TTC549 (cell line): ENCODE results near the gene CERK.

ENCODE experiments used
- FAIRE-seq: peaks from 2 replicates; lab custom pipeline; 2012; peaks lifted over from hg19 to GRCh38; lab: Jason Lieb, UNC

Gene CERK

DNA sequence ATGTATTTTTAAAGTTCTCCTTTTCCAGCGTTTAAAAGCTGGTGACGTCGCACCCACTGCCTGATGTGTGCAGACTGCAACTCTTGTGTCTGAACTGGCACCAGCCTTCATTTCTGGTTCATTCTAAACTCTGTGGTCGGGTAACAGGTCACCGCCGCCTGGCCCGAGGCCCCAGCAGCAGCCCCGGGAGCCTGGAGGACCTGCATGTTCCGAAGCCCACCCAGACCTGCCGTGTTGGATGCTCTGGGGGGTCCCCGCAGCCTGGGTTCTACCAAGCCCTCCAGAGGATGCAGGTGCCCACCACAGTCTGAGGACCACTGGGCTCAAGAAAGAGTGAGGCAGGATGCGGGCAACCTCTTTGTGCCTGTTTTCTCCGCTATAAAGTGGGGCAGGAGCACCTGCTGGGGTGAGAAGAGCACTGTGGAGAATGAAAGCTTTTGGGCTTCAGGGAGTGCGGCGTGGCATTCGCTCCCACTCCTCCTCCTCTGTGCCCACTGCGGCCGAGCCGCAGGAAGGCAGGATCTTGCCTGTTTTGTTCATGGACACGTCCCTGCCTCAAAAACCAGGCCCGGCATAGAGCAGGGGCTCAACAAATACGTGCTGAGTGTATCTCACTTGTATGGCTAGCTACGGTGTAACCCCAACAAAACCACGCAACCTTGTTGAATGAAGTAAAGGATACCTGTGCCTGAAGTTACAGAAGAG lies 40.1 kb downstream of the CERK start:
- no peak for FAIRE-seq

DNA sequence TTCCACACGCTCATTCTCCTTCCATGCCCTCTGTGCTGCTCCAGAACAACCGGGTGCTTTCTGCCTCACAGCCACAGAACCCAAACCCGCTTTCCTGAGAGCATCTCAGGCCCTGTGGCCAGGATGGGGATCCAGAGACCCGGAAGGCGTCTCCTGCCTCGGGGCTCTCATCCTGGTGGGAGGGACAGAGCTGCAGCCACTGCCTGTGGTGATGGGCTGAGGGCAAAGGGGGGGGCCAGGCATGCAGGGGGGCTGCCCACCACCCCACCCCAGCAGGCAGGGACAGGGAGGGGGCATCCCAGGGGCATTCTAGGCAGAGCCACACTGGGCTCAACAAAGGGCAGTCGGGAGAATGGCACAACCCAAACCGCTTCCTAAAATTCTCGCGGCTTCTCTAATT lies 41.4 kb downstream of the CERK start:
- no peak for FAIRE-seq

DNA sequence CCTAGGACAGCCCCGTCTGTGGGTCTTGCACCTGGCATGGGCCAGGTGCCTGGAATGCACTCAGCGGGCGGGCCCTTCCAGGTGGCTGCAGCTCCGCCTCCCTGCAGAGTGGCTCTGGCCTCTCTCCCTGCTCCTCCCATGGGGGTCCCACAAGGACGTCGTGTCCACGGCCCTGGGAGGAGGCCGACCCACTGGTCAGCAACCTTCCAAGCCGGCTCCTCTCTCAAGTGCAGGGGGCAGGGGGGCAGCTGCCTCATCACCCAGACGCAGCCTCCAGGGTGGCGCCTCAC lies 41.9 kb downstream of the CERK start:
- no peak for FAIRE-seq

DNA sequence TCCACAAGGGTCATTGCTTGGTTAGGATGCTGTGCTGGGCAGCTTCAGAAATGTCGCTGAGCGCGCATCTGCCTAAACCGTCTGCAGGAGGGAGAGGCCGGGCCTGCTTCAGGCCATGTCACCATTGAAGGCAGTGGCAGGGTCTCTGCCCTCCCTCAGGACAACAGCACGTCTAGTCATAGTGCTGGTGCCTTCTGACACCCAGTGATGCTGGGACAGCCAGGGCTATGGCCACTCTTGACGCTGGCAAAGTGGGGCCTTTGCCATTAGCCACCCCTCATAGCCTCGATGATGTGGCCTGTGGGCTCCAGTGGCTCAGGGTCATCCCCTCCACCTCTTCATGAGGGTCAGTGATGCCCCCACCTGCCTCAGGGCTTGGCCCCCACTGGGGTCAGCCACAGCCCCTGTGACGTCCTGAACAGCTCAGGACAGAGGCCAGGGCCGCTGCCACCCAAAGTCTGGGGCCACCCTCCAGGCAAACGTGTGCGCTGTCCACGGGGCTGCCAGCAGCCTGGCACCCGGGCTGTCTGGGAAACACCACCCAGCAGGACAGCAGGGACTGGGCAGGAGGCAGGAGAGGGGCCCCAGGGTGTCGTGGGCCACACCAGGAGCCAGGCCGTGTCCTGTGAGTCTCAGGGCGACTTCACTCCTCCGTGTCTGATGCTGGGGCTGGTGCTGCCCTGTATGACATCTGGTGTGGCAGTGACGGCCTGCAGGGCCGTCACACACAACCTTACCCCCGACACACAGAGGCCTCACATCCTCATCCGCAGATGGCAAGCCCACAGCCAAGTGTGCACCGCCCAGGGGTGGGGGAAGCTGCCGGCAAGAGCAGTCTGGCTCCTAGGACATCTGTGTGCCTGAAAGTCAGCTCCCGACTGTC lies 42.5 kb downstream of the CERK start:
- no peak for FAIRE-seq

DNA sequence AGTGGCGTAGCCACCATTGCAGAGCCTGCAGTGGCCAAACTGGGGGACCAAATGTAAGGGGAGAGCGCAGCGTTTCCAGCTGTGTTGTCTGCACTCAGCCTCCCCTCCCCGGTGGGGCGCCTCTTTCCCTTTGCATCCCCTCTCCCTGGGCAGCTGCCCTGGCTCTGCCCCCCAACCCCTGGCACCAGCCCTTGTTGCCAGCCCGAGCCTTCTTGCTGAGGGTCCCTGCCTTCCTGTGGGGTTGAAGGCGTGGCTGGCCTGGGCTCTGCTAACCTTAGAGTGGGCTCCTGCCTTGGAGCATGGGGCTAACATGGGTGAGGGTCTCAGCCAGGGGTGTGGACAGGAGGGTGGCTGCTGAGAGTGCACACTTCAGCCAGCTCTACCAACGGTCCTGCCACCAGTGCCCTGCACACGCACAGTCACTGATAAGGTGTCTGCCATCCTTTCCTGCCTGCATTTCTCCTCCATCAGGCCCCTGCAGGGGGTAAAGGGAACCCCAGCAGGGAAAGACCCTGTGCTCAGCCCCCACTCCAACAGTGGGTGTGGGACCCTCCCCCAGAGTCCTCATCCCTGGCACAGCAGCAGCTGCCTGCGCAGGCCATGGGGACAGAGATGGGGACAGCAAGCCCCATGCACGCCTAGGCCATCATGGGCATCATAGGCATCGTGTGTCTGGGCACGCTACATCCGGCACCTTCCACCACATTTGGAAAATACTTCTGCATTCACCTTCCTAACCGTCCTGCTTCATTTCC lies 43.5 kb downstream of the CERK start:
- FAIRE-seq = no peak

DNA sequence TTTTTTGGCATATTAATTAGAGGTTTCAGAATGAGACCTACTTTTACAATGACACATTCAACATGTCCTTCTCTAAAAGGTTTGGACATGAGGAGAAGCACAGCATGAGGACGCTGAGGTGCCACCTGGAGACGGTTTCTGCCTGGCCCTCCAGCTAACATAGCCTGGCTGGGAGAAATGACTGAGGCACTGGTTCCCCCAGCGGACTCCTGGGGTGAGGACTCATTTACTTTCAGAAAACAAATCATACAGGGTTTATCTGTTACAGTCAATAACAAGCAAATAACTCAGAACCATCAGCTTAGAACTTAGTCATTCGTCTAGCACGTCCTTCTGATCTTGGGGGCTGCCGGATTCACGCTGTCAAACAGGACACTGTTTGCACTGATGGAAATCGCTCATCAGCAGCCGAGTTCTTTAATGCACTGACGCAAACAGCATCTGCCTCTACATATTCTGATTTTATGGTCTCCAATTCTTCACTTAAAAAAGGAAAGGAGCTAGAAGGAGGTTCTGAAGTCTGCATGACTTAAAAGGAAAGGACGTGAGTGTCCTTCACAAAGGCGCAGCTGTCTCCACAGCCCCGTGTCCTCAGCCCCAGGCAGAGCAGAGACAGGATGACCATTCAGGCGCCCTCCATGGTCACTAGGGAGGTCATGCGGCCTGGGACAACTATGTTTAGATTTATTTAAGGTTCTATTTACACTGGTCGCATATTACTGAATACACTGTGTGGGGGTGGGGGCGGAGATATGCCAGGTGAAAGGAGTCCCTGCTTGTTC lies 44.2 kb downstream of the CERK start:
- no peak for FAIRE-seq

DNA sequence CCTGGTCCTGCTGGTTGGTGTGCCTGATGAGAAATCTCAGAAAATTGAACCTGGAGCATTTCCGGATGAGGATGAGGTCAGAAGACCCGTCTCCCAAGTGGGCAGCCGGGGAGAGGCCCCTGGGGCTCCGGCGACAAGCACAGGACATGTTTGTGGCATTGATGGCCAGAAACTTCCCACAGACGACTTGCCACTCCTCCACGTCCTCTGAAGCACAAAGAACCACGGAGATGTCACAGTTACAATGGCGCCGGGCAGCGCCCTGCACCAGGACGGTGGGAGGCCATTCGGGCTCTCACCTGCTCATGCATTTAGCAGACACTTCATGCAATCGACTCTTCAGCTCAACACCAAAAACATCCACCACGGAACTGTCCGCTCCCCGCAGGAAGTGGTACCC lies 46.5 kb downstream of the CERK start:
- FAIRE-seq = no peak

DNA sequence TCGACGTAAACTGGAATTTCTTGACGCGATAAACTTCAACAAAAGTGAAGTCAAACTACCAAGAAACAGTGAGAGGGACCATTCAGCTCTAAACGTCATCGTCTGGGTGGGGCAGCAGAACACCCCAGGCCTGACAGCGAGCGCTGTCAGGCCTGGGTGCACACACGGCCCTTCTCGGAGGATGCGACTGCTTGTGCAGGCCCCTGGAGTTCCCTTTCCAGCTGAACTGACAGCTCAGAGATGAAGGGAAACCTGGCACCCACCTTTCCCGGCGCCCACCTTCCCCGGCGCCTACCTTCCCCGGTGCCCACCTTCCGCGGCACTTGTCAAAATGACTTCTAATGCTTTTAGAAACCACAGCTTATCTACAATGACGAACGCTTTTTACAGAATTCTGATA lies 47.9 kb downstream of the CERK start:
- FAIRE-seq = no peak

DNA sequence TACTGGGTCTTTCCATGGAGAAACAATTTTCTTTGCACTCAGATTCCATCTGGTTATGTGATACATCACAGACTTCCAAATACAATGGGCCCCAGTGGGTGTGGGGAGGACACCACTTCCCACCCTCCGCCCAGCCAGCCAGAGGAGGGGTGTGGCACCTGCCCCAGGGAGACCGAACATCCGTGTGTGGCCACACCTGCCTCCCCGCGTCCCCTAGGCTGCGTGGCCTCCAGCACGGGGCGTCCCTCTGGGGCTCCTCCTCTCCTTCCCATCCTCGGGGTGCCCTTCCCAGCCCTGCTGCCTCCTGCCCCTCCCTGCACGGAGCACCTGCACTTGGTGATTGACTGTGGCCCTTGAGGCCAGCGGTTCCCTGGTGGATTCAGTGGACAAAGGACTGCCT lies 49.1 kb downstream of the CERK start:
- FAIRE-seq = no peak

DNA sequence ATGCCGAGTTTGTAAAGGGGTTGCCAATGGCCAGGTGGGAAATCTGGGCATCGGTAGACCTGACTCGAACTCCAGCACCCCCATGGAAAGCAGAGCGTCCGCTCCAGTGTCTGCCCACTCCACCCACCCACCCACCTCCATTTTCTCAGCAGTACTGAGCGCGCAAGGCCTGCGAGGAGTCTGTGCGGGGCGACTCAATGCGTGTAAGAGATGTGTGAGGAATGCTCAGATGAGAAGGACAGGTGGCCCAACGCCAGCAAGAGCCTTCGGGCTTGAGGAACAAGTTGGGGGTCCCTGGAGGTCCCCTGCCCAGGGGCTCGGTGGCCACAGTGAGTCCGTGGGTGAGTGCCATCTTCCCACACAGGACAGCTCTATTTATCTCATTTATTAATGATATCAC lies 50.6 kb downstream of the CERK start:
- FAIRE-seq = no peak

DNA sequence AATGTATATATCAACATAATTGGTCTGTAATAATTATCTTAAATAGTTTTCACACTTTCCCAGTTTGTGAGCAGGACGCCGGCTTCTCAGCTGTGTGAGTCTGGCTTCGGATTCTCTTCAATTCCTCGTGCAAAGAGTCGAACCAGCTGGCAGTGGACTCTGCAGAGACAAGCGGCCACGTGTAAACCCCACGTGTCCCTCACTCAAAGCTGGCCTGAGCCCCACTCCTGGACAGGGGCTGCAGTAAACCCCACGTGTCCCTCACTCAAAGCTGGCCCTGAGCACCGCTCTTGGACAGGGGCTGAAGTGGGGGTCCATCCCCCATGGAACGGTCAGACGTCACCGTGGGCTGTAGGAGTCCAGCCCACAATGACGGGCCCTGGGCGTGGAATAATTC lies 51.0 kb downstream of the CERK start:
- FAIRE-seq = no peak

DNA sequence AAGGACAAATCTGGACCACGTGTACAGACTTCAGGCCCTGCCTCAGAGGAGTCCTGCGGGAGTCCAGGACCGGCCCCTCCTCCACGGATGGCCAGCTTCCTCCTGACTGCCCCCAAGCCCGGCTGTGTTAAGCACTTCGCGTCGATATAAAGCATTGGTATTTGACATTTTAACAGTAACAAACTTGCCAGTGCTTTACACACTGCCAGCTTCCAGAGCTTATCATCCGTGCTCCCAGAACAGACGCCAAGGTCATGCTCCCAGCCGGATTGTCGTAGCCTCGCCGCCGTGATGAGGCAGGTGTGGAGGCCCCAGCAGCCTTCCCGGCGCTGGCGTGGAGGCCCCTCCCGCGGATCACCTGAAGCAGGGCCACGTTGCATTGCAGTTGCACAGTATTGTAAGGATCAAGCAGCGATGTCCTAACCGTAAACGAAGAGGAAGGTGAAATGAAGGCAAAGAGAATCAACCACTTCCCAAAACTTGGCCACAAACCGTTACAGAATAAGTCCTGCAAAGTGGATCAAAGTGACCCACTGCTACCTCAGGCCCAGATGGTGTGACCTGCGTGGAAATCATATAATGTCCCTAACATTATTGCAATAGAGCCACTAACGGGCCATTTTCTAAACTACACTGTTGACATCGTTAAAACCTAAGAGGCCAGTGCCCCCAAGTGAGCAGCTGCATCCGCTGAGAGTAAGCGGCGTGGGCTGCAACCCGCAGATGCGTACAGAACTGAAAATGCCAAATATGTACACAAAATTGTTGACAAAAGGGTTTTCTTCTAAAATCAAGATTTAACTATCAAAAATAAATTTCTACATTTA lies 51.6 kb downstream of the CERK start:
- FAIRE-seq = no peak

DNA sequence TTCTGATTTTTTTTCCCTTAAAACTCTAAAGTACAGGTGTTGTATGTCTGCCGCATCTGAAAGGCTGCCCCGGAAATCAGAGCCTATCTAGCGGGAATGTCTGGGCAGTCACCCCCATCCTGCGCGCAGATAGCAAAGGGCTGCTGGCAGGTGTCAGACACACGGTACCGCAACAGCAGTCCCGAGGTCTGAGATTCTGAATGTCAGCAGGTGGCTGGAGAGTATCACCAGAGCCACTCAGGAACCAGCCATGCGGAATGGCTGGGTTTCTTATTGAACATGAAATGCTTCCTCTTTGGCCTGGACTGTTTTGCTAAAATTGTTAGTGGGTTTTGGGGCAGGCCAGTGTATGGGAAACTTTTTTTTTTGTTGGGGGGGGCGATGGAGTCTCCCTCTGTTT lies 53.3 kb downstream of the CERK start:
- FAIRE-seq = no peak

DNA sequence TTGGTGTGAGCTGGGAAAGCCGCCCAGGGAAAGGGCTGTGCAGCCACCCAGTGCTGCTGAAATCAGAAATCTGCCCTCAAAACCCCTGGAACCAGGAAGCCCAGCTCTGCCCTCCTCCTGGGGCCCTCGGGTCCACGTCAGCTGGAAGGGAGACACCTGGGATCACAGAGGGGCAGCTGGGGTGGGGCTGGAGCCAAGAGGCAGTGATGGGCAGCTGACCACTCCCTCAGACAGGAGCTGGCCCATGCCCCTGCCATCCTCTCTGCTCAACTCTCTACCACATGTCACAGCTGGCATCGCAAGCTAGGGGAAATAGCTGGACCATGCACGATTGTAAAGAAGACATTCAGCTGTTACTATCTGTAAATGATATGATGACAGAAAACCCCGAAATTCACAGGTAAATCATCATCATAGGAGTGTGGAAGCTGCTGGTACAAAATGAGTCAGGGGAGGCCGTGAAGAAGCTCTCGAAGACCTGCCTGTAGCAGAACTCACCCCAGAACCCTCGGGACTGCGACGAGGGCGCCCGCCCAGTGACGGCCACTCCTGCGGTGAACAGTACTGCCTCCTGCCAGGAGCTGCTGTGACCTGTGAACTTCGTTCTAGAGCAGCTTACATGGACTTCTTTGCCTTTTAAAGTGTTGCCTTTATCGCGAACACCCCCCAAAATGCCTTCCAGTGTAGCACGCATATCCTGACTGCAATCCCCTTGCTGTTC lies 55.9 kb downstream of the CERK start:
- no peak for FAIRE-seq

DNA sequence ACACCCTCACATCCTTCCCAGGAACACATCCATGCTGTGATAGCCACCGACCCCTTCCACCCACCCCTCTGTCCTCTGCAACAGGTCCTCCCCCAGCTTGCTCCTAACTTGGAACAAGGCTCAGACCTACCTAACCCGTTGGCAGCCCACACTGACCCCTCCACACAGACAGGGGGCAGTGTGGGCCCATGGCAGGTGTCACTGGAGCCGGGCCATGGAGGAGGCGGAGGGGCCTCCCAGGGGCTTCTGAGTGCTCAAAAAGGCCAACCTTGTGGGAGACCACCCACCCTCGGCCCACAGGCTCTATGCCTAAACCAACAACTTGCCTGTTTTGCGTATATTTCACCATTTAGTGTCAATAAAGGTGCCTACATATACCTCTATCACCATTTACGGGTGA lies 57.0 kb downstream of the CERK start:
- FAIRE-seq = no peak

DNA sequence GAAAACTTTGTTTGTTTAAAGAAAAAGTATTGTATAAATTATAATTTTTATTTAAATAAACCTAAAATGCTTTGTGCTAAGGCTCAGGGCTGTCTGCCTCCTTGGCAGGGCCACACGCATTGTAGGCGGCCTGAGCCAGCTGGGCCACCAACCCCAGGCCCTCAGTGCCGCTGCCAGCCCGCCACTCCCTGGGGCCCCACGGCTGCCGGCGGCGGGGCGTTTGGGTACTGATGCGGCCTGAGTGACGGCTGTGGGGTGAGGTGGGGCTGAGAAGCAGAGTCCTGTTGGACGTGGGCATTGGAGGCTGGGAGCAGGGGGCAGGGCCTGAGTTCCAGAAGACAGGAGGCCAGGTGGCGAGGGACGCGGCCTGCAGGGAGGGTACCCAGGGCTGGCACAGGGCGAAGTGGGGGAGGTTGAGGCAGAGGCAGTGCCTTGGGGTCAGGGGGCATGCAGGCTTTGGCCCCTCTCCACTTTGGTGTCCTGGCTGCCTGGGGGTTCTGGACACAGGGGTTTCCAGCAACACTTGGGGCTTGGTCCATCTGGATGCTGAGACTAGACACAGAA lies 58.3 kb downstream of the CERK start:
- no peak for FAIRE-seq

DNA sequence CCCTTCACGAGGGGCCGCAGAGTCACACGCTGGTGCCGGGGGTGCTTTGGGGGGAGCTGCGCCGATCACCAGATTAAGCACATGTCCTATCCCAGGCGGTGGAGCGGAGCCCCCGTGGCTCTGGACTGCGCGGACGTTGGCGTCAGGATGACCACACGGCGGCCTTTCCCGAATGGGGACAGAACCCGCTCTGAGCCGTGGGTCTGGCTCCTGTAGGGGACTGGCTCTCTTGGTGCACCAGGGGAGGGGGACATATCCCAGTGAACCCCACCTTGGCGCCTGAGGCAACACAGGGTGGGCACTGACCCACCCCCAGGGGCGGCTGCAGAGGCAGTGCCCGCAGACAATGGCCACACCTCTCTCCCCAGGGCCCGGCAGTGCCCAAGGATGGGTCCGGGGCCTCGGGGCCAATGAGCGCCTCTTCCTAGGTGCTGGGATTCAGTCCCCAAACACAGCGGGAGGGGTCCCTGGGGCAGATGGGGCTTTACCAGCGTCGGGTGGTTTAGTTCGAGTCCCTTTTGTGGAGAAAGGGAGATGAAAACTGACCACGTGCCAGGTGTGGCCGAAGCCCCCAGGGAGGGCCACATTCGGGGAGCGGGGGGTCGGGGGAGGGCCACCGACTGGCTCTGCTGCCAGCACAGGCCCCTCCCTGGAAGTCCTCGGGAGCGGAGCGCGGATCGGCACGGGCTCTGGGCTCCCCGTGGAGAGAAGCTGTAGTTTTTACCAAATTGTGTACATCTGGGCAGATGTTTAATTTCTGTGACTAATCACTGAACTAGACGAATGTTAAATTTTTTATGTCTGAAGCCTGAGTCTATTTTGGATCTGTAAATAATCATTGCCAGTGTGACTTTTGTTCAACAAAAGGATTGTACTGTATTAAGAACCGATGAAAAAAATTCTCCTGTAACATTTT lies 59.0 kb downstream of the CERK start:
- FAIRE-seq = no peak

DNA sequence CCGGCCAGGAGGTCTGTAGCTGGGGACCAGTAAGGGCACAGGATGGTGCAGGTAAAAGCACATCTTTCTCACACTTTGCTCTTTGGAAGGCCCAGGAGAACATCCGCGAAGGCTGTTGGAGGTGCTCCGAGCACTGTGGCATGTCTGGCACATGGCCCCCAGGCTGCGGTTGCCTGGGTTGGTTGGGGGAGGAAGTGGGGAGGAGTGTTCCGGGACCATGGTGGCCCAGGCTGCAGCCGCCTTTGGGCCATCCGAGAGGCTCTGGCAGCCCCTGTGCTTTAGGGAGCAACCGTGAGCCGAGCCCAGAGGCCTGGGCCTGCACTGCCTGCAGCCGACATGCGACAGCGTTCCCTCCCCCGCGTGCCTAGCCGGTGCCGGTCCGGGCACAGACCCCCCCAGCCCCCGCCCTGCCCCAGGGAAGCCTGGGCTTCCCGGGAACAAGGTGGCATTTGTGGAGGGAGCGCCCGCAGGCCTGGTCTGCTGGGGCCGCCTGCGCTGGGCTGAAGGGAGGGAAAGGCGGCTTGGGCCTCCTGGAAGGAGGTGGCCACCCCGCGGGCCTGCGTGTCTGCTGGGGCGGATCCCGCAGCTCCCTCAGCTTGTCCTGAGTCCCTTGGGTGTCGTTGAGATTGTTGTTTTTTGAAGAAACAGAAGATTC lies 59.9 kb downstream of the CERK start:
- FAIRE-seq = no peak
